AG04449 (cell line): Measurements from ENCODE around the gene FAM168A.
A peak's percentile ranks its signal among the peaks of the same experiment; 100 is the strongest.

Experiments used
- CTCF ChIA-PET: fragments of 350-600 bp; formaldehyde crosslinking; extraction: SDS; loops from one replicate; lab custom pipeline; 2021; ENCODE audit warnings: antibody characterized with exemption; lab: Yijun Ruan, JAX
- POLR2A ChIA-PET: fragments of 400-600, 350-600 bp; formaldehyde crosslinking; extraction: SDS; loops from one replicate; lab custom pipeline; 2020; ENCODE audit warnings: antibody characterized with exemption, inconsistent platforms; lab: Yijun Ruan, JAX
- DNase-seq: peaks from one replicate; pipeline ENCODE4 v3.0.0-alpha.2; 2010; ENCODE audit warnings: low read depth, low spot score
- H3K4me3 ChIP-seq: 2 replicates; pipeline ENCODE4 v1.5.1; 2011; ENCODE audit warnings: low read depth, mild to moderate bottlenecking, control low read depth, low read length
- TF ChIP-seq, protein P1 (sequence below): IDR thresholded peaks from one replicate; pipeline ENCODE4 v1.5.1; 2011; ENCODE audit warnings: mild to moderate bottlenecking, moderate library complexity, low read length, control low read depth, inconsistent platforms; ENCODE audit not compliant: insufficient read depth; ENCODE audit errors: missing control alignments

The FAM168A gene

DNA sequence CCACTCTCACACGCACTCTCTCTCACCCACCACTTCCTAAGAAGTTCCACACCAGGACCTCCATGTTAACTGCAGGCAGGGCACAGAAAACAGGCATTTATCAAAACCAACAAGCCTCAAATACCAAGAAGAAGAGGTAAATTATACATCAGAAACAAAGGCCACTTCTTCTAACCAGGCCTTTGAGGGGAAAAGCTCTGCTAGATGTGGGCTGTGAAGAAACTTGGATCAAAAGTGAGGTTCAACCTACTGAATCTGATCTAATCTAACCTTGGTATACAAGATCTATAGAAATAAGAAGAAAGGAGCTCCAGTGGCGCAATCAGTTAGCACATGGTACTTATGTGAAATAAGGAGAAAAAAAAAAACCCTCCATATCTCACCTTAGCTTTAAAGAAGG, 91.9 kb downstream of the FAM168A start:
- CTCF ChIA-PET, result interaction anchor here (0.8 kb wide), 1 partner anchor 154 kb away, joined by 3 read pairs; no protein-coding TSS in a partner anchor
- POLR2A ChIA-PET, result no interaction called here
- no peak for DNase-seq
- H3K4me3 ChIP-seq, result no peak overlapping the region
- TF ChIP-seq, protein P1, sequence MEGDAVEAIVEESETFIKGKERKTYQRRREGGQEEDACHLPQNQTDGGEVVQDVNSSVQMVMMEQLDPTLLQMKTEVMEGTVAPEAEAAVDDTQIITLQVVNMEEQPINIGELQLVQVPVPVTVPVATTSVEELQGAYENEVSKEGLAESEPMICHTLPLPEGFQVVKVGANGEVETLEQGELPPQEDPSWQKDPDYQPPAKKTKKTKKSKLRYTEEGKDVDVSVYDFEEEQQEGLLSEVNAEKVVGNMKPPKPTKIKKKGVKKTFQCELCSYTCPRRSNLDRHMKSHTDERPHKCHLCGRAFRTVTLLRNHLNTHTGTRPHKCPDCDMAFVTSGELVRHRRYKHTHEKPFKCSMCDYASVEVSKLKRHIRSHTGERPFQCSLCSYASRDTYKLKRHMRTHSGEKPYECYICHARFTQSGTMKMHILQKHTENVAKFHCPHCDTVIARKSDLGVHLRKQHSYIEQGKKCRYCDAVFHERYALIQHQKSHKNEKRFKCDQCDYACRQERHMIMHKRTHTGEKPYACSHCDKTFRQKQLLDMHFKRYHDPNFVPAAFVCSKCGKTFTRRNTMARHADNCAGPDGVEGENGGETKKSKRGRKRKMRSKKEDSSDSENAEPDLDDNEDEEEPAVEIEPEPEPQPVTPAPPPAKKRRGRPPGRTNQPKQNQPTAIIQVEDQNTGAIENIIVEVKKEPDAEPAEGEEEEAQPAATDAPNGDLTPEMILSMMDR, result no peak

DNA sequence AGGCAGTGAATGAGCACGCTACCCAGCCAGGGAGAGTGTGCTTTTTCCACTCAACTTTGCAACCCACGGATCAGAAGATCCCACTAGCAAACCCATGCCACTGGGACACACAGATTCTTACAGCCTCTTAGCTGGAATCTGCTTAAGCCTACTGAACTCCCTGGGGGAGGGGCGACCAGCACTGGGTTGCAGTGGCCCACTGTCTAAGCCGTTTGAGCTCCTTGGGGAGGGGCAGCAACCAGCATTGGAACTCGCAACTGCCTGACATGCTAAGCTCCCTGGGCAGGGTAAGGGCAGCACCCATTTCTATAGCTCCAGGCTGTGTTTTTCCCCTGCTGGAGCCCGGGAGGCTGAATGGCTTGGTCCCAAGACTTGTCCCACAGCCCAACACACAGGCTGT, 99.6 kb downstream of the FAM168A start:
- ChIA-PET CTCF (interaction anchor here (1.1 to 2.6 kb wide), 2 partner anchors 19 to 33 kb away, joined by 3 to 10 read pairs; no protein-coding TSS in a partner anchor), POLR2A (no interaction called here)
- no peak for DNase-seq
- no peak overlapping the region for H3K4me3 ChIP-seq
- TF ChIP-seq, protein P1, result no peak

DNA sequence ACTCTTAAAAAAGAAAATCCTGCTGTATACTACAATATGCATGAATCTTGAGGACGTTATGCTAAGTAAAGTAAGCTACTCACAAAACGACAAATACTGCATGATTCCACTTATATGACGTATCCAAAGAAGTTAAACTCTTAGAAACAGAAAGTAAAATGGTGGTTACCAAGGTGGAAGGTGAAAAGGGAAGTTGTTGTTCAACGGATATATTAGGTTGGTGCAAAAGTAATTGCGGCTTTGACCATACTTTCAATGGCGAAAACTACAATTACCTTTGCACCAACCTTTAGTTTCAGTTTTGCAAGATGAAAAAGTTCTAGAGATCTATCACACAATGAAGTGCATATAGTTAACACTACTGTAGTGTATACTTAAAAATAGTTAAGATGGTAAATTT, 101.8 kb downstream of the FAM168A start:
- POLR2A ChIA-PET, result no interaction called here
- DNase-seq, result no peak
- no peak overlapping the region for H3K4me3 ChIP-seq
- CTCF ChIA-PET, result interaction anchor here (2.6 kb wide), 1 partner anchor 17 kb away, joined by 10 read pairs; no protein-coding TSS in a partner anchor
- TF ChIP-seq, protein P1, result no peak

DNA sequence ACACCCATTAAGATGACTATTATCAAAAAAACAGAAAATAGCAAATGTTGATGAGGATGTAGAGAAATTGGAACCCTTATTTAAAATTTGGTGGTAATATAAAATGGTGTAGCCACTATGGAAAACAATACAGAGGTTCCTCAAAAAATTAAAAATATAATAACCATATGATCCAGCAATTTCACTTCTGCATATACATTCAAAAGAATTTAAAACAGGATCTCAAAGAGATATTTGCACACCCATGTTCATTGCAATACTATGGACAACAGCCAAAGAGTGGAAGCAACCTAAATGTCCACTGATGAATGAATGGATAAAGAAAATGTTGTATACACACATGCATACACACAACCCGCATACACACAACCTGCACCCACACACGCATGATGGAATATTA, 102.2 kb downstream of the FAM168A start:
- CTCF ChIA-PET, result no interaction called here
- no peak for DNase-seq
- POLR2A ChIA-PET, result no interaction called here
- TF ChIP-seq, protein P1, result no peak
- no peak overlapping the region for H3K4me3 ChIP-seq

DNA sequence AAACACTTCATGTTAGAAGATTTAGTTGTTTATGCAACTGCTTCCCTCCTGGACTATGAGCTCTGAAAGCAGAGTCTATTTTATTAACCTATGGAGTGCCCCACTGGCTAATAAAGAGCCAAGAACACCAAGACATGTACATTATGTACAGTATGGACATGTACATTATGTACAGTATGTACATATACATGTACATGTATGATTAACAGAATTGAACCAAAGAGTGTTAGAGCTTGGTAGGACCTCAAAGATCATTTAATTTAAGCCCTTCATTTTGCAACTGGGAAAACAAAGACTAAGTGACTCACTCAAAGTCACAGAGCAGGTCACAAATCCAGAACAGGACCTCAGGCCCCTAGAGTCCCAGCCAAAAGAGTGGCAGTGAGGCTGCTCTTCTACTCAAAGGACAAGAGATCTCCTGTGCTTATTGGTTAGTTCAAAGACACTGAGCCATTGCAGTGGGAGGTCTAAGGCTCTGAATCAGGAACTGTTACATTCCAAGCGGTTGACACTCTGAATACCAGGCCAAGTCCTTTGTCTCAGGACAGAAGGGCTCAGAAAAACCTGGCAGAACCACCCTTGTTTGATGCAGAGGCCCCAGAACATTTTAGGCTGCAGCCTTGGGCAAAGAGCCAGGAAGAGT, 103.8 kb downstream of the FAM168A start:
- ChIA-PET CTCF (interaction anchor here (1.2 kb wide), 1 partner anchor 15 kb away, joined by 7 read pairs; no protein-coding TSS in a partner anchor), POLR2A (no interaction called here)
- TF ChIP-seq, protein P1, result no peak
- DNase-seq, result peak; percentile 21
- H3K4me3 ChIP-seq, result no peak overlapping the region

DNA sequence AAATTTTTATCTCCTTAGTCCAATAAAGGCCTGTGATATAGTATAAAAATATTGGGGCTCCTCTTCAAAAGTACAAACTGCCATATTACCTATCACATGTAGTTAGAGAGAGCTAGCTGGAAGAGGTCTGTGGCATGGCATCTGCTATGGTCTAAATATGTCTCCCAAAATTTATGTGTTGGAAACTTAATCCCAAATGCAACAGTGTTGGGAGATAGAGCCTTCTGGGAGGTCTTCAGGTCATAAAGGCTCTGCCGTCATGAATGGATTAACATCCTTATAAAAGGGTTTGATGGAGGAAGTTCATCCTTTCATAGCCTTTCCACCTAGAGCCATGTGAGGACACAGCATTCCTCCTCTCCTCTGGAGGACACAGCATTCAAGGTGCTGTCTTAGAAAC, 116.3 kb downstream of the FAM168A start:
- H3K4me3 ChIP-seq, result no peak overlapping the region
- CTCF ChIA-PET, result interaction anchor here (0.5 to 4.0 kb wide), 3 partner anchors 14 to 197 kb away, joined by 3 to 76 read pairs (median 3); no protein-coding TSS in a partner anchor
- POLR2A ChIA-PET, result no interaction called here
- DNase-seq, result no peak
- TF ChIP-seq, protein P1, result no peak
